Activated CD8-positive, alpha-beta memory T cell treated with anti-CD3 and anti-CD28 coated beads, Interleukin-2, amount 50 U/mL, for 24 hours (primary cell): ENCODE data around the gene SERINC2.
"Not testable (repeated sequence)": the region's sequence is repeated elsewhere in the genome, so short reads cannot be mapped to it uniquely, and the experiment has no call there.

Source experiments
- DNase-seq: peaks from one replicate; pipeline ENCODE4 v3.0.0-alpha.2; 2020; ENCODE audit errors: extremely low read depth

SERINC2 gene

GRCh38 chr1:31414980-31415370 is 2.0 kb downstream of the SERINC2 start:
- no peak for DNase-seq

- DNase-seq: no peak
Observed at GRCh38 chr1:31415658-31416057, 2.6 kb downstream of the SERINC2 start.

- DNase-seq: no peak
Observed at GRCh38 chr1:31416101-31416736, 3.2 kb downstream of the SERINC2 start.

GRCh38 chr1:31417148-31417547 is 4.1 kb downstream of the SERINC2 start:
- no peak for DNase-seq

- DNase-seq: no peak
Observed at GRCh38 chr1:31418626-31419323, 5.8 kb downstream of the SERINC2 start.

GRCh38 chr1:31420716-31421115 is 7.7 kb downstream of the SERINC2 start:
- DNase-seq: no peak

GRCh38 chr1:31421371-31422040 is 8.5 kb downstream of the SERINC2 start:
- no peak for DNase-seq

- DNase-seq: peak; percentile 12
Observed at GRCh38 chr1:31422505-31423319, 9.7 kb downstream of the SERINC2 start.

GRCh38 chr1:31423418-31423947 is 10.5 kb downstream of the SERINC2 start:
- no peak for DNase-seq

- DNase-seq: no peak
Observed at GRCh38 chr1:31424568-31424967, 11.6 kb downstream of the SERINC2 start.

GRCh38 chr1:31425301-31426081 is 12.5 kb downstream of the SERINC2 start:
- DNase-seq: no peak

- no peak for DNase-seq
Observed at GRCh38 chr1:31426249-31426922, 13.4 kb downstream of the SERINC2 start.

- DNase-seq: no peak
Observed at GRCh38 chr1:31427322-31427721, 14.3 kb downstream of the SERINC2 start.

- no peak for DNase-seq
Observed at GRCh38 chr1:31428436-31429221, 15.6 kb downstream of the SERINC2 start.

GRCh38 chr1:31429583-31429982 is 16.6 kb downstream of the SERINC2 start:
- DNase-seq: no peak

- not testable (repeated sequence) for DNase-seq
Observed at GRCh38 chr1:31431351-31432257, 18.6 kb downstream of the SERINC2 start.

GRCh38 chr1:31432592-31433395 is 19.8 kb downstream of the SERINC2 start:
- DNase-seq: no peak
